GDM1 (cell line): ENCODE measurements around the gene GUSB.
"Not testable (repeated sequence)": the region's sequence is repeated elsewhere in the genome, so short reads cannot be mapped to it uniquely, and the experiment has no call there.

Experiments used
- DNase-seq: peaks from one replicate; lab custom pipeline; 2025; lab: John Stamatoyannopoulos, UW

GUSB gene

DNA sequence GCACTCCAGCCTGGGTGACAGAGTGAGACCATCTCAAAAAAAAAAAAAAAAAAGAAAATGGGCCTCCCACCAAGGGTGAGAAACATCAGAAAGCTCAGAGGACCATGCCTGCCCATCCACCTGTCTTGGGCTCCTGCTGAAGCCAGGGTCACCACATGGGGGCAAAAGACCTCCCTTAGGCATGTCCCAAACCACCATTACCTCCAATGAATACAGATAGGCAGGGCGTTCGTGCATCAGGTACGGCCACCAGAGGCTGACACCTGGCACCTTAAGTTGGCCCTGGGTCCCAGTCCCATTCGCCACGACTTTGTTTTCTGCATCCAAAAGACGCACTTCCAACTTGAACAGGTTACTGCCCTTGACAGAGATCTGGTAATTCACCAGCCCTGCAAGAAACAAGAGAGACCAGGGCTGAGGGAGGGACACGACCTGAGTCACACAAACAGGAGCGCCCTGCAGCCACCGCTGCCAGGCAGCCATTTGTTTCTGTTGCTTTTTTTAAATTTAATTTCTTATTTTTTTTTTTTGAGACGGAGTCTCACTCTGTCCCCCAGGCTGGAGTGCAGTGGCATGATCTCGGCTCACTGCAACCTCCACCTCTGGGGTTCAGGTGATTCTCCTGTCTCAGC, 6.1 kb downstream of the GUSB start:
- DNase-seq: no peak

DNA sequence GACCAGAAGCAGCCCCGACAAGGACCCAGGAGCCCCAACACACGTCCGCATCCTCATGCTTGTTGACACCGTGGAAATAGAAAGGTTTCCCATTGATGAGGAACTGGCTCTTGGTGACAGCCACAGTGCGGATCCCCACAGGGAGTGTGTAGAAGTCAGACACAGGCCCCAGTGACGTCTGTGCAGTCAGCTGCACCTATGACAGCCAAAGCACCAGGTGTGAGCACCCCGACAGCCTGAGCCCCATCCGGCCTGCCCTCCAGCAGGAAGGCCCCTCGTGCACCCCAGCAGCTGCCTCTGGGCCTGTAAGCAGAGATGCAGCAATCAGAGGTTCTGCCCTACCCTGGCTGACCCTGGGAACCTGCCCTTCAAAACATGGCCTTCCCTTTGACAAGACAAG, 7.1 kb downstream of the GUSB start:
- DNase-seq: no peak

DNA sequence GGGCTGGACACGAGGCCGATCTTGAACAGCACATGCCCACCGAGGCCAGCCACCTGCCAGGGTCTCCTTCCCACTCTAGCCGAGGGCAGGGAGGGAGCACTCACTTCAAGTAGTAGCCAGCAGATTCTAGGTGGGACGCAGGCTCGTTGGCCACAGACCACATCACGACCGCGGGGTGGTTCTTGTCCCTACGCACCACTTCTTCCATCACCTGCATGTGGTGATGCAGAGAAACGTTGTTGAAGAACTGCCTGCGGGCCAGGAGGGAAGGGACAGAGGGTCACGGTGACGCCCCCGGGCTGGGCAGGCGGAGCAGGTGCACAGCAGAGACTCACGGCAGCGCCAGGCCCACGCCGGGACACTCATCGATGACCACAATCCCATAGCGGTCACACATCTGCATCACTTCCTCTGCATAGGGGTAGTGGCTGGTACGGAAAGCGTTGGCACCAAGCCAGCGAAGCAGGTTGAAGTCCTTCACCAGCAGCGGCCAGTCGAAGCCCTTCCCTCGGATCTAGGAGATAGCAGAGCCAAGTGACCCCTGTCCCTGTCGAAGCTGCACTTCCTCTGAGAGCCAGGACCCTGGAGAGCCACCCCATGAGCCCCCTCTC, 7.7 kb downstream of the GUSB start:
- DNase-seq: no peak

DNA sequence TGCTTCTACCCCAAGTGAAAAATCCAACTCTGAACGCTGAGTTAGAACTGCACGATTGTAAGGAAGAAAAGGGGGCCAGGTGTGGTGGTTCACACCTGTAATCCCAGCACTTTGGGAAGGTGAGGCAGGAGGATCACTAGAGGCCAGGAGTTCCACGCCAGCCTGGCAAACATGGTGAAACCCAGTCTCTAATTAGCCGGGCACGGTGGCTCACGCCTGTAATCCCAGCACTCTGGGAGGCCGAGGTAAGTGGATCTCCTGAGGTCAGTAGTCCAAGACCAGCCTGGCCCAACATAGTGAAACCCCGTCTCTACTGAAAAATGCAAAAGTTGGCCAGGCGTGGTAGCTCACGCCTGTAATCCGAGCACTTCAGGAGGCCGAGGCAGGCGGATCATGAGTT, 9.0 kb downstream of the GUSB start:
- DNase-seq: no peak

GRCh38 chr7:65971021-65971420, 11.0 kb downstream of the GUSB start:
- no peak for DNase-seq

GRCh38 chr7:65968256-65969185, 13.5 kb downstream of the GUSB start:
- DNase-seq: no peak

GRCh38 chr7:65967361-65968155, 14.5 kb downstream of the GUSB start:
- no peak for DNase-seq

DNA sequence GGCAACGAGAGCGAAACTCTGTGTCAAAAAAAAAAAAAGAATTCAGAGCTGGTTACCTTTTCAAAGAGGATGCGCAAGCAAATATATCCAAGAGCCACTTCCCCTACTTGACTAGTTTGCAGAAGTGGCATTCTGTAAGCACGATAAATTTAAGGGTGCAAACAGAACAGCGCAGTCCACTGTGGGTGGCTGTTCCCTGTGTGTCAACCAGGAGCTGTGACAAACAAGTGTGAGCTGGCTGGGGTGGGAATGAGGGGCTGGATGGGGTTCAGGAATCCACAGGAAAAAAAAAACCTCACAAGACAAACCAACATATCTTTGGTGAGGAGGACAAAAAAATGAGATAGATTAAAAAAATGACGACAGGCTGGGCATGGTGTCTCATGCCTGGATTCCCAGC, 15.9 kb downstream of the GUSB start:
- no peak for DNase-seq

GRCh38 chr7:65964671-65965070, 17.3 kb downstream of the GUSB start:
- DNase-seq: not testable (repeated sequence)

DNA sequence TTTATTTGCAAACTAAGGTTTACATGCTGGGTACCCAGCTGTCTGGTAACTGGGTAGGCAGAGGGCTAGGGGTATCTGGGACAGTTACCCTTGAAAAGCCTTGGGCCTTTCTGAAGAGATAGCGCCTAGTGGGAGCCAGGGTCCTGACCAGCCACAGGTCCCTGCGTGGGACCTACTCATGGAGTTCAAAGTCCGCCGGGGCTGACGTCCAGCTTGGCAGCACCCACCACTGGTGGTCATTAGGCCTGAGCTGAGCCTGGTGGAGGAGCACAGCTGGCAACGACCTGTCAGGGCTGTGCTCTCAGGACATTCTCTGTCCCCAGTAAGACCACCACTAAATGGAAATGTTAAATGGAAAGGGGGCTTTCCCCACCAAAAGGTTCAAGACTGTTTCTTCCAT, 20.0 kb downstream of the GUSB start:
- no peak for DNase-seq

GRCh38 chr7:65960351-65961074, 21.5 kb downstream of the GUSB start:
- DNase-seq: no peak

- DNase-seq: no peak
Observed at GRCh38 chr7:65955718-65956117, 26.3 kb downstream of the GUSB start.

GRCh38 chr7:65953890-65954450, 28.0 kb downstream of the GUSB start:
- DNase-seq: no peak

GRCh38 chr7:65953001-65953720, 28.9 kb downstream of the GUSB start:
- no peak for DNase-seq

DNA sequence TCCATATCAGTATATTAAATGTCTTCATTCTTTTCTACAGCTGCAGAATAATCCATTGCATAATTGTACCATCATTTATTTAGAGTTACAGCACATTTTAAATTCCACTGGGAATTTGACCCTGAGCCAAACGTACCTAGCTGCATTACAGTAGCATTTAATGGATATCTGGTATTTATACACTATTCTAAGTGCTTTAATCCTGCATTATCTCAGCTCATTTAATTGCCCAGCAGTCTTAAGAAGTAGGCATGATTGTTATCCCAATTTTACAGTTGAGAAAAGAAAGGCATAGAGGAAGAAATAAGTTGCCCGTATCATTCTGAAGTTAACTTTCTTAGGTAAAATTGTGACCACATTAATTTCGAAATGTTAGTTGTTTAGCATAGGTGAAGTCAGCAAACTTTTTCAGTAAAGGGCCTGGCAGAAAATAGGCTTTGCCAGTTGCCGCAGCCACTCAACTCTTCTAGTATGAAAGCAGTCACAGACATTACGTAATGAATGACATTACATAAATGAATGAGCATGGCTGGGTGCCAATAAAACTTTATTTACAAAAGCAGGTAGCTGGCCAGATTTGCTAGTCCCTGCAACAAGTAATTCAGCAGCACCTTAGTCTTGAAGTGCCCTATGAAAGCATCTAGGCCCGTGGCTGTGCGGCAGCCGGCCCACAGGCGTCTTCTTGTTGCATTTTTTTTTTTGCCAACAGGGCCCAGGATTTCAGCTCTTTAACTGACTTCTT, 30.0 kb downstream of the GUSB start:
- DNase-seq: no peak

DNA sequence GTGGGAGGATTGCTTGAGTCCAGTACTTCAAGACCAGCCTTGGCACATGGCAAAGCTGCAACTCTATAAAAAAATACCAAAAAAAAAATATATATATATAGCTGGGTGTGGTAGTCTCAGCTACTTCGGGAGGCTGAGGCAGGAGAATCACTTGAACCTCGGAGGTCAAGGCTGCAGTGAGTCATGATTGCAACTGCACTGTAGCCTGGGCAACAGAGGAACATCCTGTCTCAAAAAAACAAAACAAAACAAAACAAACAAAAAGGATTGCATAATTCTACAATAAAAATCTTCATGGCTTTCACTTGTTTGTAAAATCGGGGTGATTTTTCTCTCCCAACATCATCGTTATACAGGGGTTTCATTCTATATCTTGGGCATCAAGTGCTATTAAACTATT, 35.1 kb downstream of the GUSB start:
- no peak for DNase-seq

DNA sequence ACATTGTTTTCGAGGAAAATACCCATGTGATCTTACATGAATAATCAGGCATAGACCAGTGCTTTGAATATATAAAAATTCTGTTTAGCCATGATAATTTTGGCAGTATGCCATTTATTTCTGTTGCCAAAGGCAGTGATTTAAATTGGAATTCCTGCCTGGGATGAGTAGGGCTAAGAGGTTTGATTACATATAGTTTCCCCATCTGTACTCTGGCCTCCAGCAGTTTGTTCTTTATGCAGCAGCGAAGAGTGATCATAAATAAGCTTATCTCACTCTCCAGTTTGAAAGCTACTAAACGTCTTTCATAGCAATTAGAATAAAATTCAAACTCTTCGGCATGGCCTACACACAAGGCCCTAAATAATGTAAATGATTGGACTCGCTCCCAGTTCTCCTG, 36.2 kb downstream of the GUSB start:
- not testable (repeated sequence) for DNase-seq

GRCh38 chr7:65938336-65938895, 43.6 kb downstream of the GUSB start:
- DNase-seq: no peak

- no peak for DNase-seq
Observed at GRCh38 chr7:65937296-65937695, 44.7 kb downstream of the GUSB start.

DNA sequence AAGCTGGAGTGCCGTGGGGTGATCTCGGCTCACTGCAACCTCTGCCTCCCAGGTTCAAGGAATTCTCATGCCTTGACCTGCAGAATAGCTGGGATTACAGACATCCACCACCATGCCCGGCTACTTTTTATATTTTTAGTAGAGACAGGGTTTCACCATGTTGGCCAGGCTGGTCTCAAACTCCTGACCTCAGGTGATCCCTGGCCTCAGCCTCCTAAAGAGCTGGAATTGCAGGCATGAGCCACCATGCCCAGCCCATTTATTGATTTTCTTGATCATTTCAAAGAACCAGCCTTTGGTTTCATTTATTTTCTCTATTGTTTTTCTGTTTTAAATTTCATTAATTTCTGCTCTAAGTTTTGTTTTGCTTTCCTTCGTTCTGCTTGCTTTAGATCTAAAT, 50.3 kb downstream of the GUSB start:
- DNase-seq: no peak
